T47D (cell line): Measurements from ENCODE around the gene COL23A1.
"Not testable (repeated sequence)": the region's sequence is repeated elsewhere in the genome, so short reads cannot be mapped to it uniquely, and the experiment has no call there.

ENCODE experiments used
- DNase-seq, 2 experiments: peaks; one replicate each; pipeline versions ENCODE4 v3.0.0 to v3.0.0-alpha.2; 2011 to 2012; ENCODE audit warnings: low read depth in 1 of 2, low spot score in 1 of 2
- JUND ChIP-seq: IDR thresholded peaks from 2 replicates; pipeline ENCODE4 v1.6.1; 2012; ENCODE audit warnings: low read depth
- in situ Hi-C: cut with HindIII; loops from 2 replicates; pipeline ENCODE4 v1.10.0; 2016; ENCODE audit warnings: low sequenced_read_pairs, low pct_unique_long_range_greater_than_20kb

COL23A1 gene

GRCh38 chr5:178231539-178232123, 358.6 kb downstream of the COL23A1 start:
- in situ Hi-C loops = no loop called here
- TF ChIP-seq JUND = no peak
- no peak for DNase-seq

- no peak for DNase-seq
- no peak for TF ChIP-seq JUND
- in situ Hi-C loops = no loop called here
Measured at GRCh38 chr5:178230879-178231538, 359.2 kb downstream of the COL23A1 start.

- in situ Hi-C loops = no loop called here
- DNase-seq = no peak
- no peak for TF ChIP-seq JUND
Measured at GRCh38 chr5:178229861-178230260, 360.3 kb downstream of the COL23A1 start.

GRCh38 chr5:178229111-178229510, 361.1 kb downstream of the COL23A1 start:
- DNase-seq, in situ Hi-C loops: not testable (repeated sequence)

- TF ChIP-seq JUND = no peak
- in situ Hi-C loops = no loop called here
- no peak for DNase-seq
Measured at GRCh38 chr5:178228609-178229008, 361.6 kb downstream of the COL23A1 start.

- no peak for DNase-seq
- TF ChIP-seq JUND = no peak
- in situ Hi-C loops = no loop called here
Measured at GRCh38 chr5:178227929-178228328, 362.3 kb downstream of the COL23A1 start.

GRCh38 chr5:178227138-178227659, 363.0 kb downstream of the COL23A1 start:
- no peak for TF ChIP-seq JUND

GRCh38 chr5:178225174-178225573, 365.0 kb downstream of the COL23A1 start:
- TF ChIP-seq JUND = no peak
- in situ Hi-C loops = no loop called here

More at GRCh38 chr5:178227138-178227659, 363.0 kb downstream of the COL23A1 start:
- in situ Hi-C loops = no loop called here
- DNase-seq = no peak

GRCh38 chr5:178224403-178224802, 365.8 kb downstream of the COL23A1 start:
- no peak for TF ChIP-seq JUND
- DNase-seq = no peak
- in situ Hi-C loops = no loop called here

More at GRCh38 chr5:178225174-178225573, 365.0 kb downstream of the COL23A1 start:
- no peak for DNase-seq

- in situ Hi-C loops = no loop called here
- TF ChIP-seq JUND = no peak
Measured at GRCh38 chr5:178223828-178224335, 366.3 kb downstream of the COL23A1 start.

GRCh38 chr5:178223196-178223773, 366.9 kb downstream of the COL23A1 start:
- no peak for TF ChIP-seq JUND
- in situ Hi-C loops = no loop called here
- DNase-seq = no peak

More at GRCh38 chr5:178223828-178224335, 366.3 kb downstream of the COL23A1 start:
- no peak for DNase-seq

- in situ Hi-C loops = no loop called here
- no peak for TF ChIP-seq JUND
- no peak for DNase-seq
Measured at GRCh38 chr5:178222292-178222691, 367.9 kb downstream of the COL23A1 start.

GRCh38 chr5:178221853-178222252, 368.3 kb downstream of the COL23A1 start:
- in situ Hi-C loops = no loop called here
- no peak for DNase-seq
- TF ChIP-seq JUND = no peak

GRCh38 chr5:178221282-178221681, 368.9 kb downstream of the COL23A1 start:
- in situ Hi-C loops = no loop called here
- no peak for TF ChIP-seq JUND
- DNase-seq = no peak
